Ishikawa (cell line): Measurements from ENCODE around the gene RIPOR2.

Experiments
- CEBPB ChIP-seq: IDR thresholded peaks from 2 replicates; pipeline ENCODE4 v1.6.1; 2012
- CREB1 ChIP-seq: IDR thresholded peaks from 2 replicates; pipeline ENCODE4 v1.6.1; 2012; ENCODE audit warnings: low read depth
- EGR1 ChIP-seq: IDR thresholded peaks from 2 replicates; pipeline ENCODE4 v1.6.1; 2012
- EP300 ChIP-seq: IDR thresholded peaks from 2 replicates; pipeline ENCODE4 v1.6.1; 2012; ENCODE audit warnings: borderline replicate concordance
- NFIC ChIP-seq: IDR thresholded peaks from 2 replicates; pipeline ENCODE4 v1.6.1; 2012
- RAD21 ChIP-seq: IDR thresholded peaks from 2 replicates; pipeline ENCODE4 v1.6.1; 2012; ENCODE audit warnings: low read depth
- TAF1 ChIP-seq: IDR thresholded peaks from 2 replicates; pipeline ENCODE4 v1.6.1; 2012; ENCODE audit warnings: low read depth, mild to moderate bottlenecking
- TCF12 ChIP-seq: IDR thresholded peaks from 2 replicates; pipeline ENCODE4 v1.6.1; 2012; ENCODE audit warnings: low read depth
- TEAD4 ChIP-seq: IDR thresholded peaks from 2 replicates; pipeline ENCODE4 v1.6.1; 2012
- YY1 ChIP-seq: IDR thresholded peaks from 2 replicates; pipeline ENCODE4 v1.6.1; 2012; ENCODE audit warnings: low read depth
- TF ChIP-seq, protein P1 (sequence below): IDR thresholded peaks from 2 replicates; pipeline ENCODE4 v1.6.1; 2012; ENCODE audit warnings: low read depth, mild to moderate bottlenecking
- TF ChIP-seq, protein P2 (sequence below): IDR thresholded peaks from 2 replicates; pipeline ENCODE4 v1.6.1; 2012
- TF ChIP-seq, protein P3 (sequence below): IDR thresholded peaks from 2 replicates; pipeline ENCODE4 v1.6.1; 2012

DNA sequence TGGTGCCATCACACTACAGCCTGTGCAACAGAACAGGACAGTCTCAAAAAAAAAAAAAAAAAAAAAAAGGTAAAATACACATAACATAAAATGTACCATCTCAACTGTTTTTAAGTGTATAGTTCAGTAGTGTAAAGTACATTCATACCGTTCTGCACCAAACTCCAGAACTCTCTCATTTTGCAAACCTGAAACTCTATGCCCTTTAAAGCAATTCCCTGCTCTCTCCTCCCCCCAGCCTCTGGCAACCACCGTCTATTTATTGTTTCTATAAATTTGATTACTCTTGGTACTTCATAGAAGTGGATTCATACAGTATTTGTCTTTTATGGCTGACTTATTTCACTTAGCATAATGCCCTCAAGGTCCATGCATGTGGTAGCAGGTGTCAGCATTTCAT is 12.9 kb downstream of the RIPOR2 start:
- TF ChIP-seq RAD21 (no peak), EGR1 (no peak), CEBPB (no peak), TCF12 (no peak), EP300 (no peak), NFIC (no peak), TAF1 (no peak), CREB1 (no peak), TEAD4 (no peak), YY1 (no peak)
- TF ChIP-seq, protein P1, sequence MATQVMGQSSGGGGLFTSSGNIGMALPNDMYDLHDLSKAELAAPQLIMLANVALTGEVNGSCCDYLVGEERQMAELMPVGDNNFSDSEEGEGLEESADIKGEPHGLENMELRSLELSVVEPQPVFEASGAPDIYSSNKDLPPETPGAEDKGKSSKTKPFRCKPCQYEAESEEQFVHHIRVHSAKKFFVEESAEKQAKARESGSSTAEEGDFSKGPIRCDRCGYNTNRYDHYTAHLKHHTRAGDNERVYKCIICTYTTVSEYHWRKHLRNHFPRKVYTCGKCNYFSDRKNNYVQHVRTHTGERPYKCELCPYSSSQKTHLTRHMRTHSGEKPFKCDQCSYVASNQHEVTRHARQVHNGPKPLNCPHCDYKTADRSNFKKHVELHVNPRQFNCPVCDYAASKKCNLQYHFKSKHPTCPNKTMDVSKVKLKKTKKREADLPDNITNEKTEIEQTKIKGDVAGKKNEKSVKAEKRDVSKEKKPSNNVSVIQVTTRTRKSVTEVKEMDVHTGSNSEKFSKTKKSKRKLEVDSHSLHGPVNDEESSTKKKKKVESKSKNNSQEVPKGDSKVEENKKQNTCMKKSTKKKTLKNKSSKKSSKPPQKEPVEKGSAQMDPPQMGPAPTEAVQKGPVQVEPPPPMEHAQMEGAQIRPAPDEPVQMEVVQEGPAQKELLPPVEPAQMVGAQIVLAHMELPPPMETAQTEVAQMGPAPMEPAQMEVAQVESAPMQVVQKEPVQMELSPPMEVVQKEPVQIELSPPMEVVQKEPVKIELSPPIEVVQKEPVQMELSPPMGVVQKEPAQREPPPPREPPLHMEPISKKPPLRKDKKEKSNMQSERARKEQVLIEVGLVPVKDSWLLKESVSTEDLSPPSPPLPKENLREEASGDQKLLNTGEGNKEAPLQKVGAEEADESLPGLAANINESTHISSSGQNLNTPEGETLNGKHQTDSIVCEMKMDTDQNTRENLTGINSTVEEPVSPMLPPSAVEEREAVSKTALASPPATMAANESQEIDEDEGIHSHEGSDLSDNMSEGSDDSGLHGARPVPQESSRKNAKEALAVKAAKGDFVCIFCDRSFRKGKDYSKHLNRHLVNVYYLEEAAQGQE: no peak
- TF ChIP-seq, protein P2, sequence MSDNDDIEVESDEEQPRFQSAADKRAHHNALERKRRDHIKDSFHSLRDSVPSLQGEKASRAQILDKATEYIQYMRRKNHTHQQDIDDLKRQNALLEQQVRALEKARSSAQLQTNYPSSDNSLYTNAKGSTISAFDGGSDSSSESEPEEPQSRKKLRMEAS: no peak
- TF ChIP-seq, protein P3, sequence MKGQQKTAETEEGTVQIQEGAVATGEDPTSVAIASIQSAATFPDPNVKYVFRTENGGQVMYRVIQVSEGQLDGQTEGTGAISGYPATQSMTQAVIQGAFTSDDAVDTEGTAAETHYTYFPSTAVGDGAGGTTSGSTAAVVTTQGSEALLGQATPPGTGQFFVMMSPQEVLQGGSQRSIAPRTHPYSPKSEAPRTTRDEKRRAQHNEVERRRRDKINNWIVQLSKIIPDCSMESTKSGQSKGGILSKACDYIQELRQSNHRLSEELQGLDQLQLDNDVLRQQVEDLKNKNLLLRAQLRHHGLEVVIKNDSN: no peak
